ENCODE results near the gene TMOD4. TPM values are rescaled to one million over a fixed set of nuclear protein-coding genes. Genes with fewer than 3 reads are reported as not detected.

The TMOD4 gene
- total RNA-seq, 1 donor from 2014 or later, result 4.5 TPM

Other genes with a start within 250 kb of the TMOD4 start
- gene SETDB1, start 249.6 kb downstream of the TMOD4 start, total RNA-seq, result 52.4 and 65.0 TPM in 2 replicates
- 175 and 180 TPM in 2 replicates for gene CERS2, start 201.1 kb downstream of the TMOD4 start, total RNA-seq
- gene ANXA9, start 193.7 kb downstream of the TMOD4 start, total RNA-seq, result not detected in 2 replicates
- gene MINDY1, start 169.1 kb downstream of the TMOD4 start, total RNA-seq, result 27.0 and 27.4 TPM in 2 replicates
- 17.5 and 17.7 TPM in 2 replicates for gene PRUNE1, start 167.5 kb downstream of the TMOD4 start, total RNA-seq
- gene BNIPL, start 139.4 kb downstream of the TMOD4 start, total RNA-seq, result 0.95 and 2.6 TPM in 2 replicates
- gene C1orf56, start 128.2 kb downstream of the TMOD4 start, total RNA-seq, result 1.0 and 1.2 TPM in 2 replicates
- gene CDC42SE1, start 116.4 kb downstream of the TMOD4 start, total RNA-seq, result 370 and 379 TPM in 2 replicates
- gene MLLT11, start 115.6 kb downstream of the TMOD4 start, total RNA-seq, result 3.7 and 3.9 TPM in 2 replicates
- gene GABPB2, start 105.2 kb downstream of the TMOD4 start, total RNA-seq, result 27.5 and 28.6 TPM in 2 replicates
- gene SEMA6C, start 29.4 kb downstream of the TMOD4 start, total RNA-seq, result 1.1 and 2.2 TPM in 2 replicates
- gene TNFAIP8L2, start 19.3 kb downstream of the TMOD4 start, total RNA-seq, result 34.5 and 37.2 TPM in 2 replicates
- gene LYSMD1, start 10.1 kb downstream of the TMOD4 start, total RNA-seq, result 2.9 and 3.3 TPM in 2 replicates
- 66.5 and 74.8 TPM in 2 replicates for gene SCNM1, start 9.8 kb downstream of the TMOD4 start, total RNA-seq
- gene VPS72, start 14.2 kb upstream of the TMOD4 start, total RNA-seq, result 72.0 and 80.4 TPM in 2 replicates
- gene PIP5K1A, start 22.6 kb upstream of the TMOD4 start, total RNA-seq, result 72.1 and 74.9 TPM in 2 replicates
- gene PSMD4, start 78.8 kb upstream of the TMOD4 start, total RNA-seq, result 200 and 204 TPM in 2 replicates
- 27.0 and 28.6 TPM in 2 replicates for gene ZNF687, start 106.3 kb upstream of the TMOD4 start, total RNA-seq
- gene PI4KB, start 151.4 kb upstream of the TMOD4 start, total RNA-seq, result 81.2 and 85.5 TPM in 2 replicates
- gene RFX5, start 171.3 kb upstream of the TMOD4 start, total RNA-seq, result 118 and 120 TPM in 2 replicates
- gene SELENBP1, start 196.7 kb upstream of the TMOD4 start, total RNA-seq, result not detected in 2 replicates
- 393 and 396 TPM in 2 replicates for gene PSMB4, start 223.6 kb upstream of the TMOD4 start, total RNA-seq

Data from T-helper 1 cell treated with Interleukin-12 subunit alpha and Interleukin-12 subunit beta and Interleukin-4 antibody, amounts not matched to agents 30 ng/mL and 1 ng/mL, for 36 hours (primary cell).